ENCODE data around the gene OPRM1.

Gene OPRM1

DNA sequence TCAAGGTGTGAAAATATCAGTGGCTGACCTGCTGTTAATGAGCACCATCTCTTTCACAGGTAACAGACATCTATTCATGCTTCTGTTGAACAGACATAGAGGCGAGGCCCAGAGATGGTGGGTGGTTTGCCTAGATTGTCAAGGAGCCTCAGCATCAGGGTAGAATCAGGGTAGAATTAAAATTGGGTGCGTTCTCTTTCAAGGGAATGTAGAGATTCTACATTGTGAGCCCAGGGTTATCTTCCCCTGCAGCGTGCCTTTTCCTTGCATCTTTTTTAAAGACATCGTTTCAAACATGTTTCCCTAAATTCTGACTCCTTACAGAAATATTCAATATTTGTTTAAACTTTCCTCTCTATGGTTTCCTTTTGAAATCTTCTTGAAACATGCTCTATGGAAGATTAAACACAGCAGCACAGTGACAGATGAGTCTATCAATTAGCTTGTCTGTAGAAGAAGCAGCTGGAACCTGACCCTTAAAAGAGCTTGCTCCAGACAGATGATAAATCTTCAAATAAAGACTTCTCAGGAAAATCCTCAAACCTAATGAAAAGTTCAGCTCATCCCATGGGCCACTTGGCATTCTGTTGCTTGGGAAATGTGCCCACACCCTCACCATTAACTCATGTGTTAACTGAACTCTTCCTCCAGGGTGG, 197.7 kb downstream of the OPRM1 start:
- no peak for TF ChIP-seq FOXP2 (optimal IDR thresholded peaks at IDR 0.05; ENCODE audit: borderline replicate concordance, extremely low read depth, extremely low read length, insufficient read depth)
- TF ChIP-seq POLR2AphosphoS5 (IDR thresholded peaks at IDR 0.05; ENCODE audit: low read depth, low read length) = no peak
- no peak for TF ChIP-seq TAF1 (IDR thresholded peaks at IDR 0.05; ENCODE audit: borderline replicate concordance, insufficient read depth, low read length)
- TF ChIP-seq, protein P1, sequence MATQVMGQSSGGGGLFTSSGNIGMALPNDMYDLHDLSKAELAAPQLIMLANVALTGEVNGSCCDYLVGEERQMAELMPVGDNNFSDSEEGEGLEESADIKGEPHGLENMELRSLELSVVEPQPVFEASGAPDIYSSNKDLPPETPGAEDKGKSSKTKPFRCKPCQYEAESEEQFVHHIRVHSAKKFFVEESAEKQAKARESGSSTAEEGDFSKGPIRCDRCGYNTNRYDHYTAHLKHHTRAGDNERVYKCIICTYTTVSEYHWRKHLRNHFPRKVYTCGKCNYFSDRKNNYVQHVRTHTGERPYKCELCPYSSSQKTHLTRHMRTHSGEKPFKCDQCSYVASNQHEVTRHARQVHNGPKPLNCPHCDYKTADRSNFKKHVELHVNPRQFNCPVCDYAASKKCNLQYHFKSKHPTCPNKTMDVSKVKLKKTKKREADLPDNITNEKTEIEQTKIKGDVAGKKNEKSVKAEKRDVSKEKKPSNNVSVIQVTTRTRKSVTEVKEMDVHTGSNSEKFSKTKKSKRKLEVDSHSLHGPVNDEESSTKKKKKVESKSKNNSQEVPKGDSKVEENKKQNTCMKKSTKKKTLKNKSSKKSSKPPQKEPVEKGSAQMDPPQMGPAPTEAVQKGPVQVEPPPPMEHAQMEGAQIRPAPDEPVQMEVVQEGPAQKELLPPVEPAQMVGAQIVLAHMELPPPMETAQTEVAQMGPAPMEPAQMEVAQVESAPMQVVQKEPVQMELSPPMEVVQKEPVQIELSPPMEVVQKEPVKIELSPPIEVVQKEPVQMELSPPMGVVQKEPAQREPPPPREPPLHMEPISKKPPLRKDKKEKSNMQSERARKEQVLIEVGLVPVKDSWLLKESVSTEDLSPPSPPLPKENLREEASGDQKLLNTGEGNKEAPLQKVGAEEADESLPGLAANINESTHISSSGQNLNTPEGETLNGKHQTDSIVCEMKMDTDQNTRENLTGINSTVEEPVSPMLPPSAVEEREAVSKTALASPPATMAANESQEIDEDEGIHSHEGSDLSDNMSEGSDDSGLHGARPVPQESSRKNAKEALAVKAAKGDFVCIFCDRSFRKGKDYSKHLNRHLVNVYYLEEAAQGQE (IDR thresholded peaks at IDR 0.05; ENCODE audit: insufficient read depth in 1 of 2, low read depth in 2 of 2, low read length in 2 of 2) = no peak
- no peak for TF ChIP-seq SIN3A (IDR thresholded peaks at IDR 0.05; ENCODE audit: borderline replicate concordance, insufficient read depth, low read length)

DNA sequence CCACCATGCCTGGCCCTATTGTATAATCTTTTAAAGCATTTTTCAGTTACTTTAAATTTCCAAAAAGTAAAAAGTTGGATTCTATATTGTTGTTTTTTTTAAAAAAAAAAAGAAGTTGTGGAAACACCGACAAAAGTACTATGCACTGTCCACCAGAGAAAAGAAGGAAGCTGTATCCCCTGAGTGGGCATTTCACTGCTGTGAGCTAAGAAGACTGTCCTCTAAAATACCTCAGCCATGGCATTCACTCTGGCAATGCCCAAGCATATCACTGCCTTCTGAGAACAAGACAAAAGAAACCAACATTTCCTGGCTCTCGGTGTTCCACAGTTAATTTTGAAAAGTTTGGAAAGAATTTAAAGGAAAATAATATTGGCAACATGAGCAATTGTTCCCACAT, 199.8 kb downstream of the OPRM1 start:
- TF ChIP-seq SIN3A (IDR thresholded peaks at IDR 0.05; ENCODE audit: borderline replicate concordance, insufficient read depth, low read length) = no peak
- TF ChIP-seq, protein P1 (IDR thresholded peaks at IDR 0.05; ENCODE audit: insufficient read depth in 1 of 2, low read depth in 2 of 2, low read length in 2 of 2) = no peak
- TF ChIP-seq TAF1 (IDR thresholded peaks at IDR 0.05; ENCODE audit: borderline replicate concordance, insufficient read depth, low read length) = no peak
- no peak for TF ChIP-seq FOXP2 (optimal IDR thresholded peaks at IDR 0.05; ENCODE audit: borderline replicate concordance, extremely low read depth, extremely low read length, insufficient read depth)
- no peak for TF ChIP-seq POLR2AphosphoS5 (IDR thresholded peaks at IDR 0.05; ENCODE audit: low read depth, low read length)

DNA sequence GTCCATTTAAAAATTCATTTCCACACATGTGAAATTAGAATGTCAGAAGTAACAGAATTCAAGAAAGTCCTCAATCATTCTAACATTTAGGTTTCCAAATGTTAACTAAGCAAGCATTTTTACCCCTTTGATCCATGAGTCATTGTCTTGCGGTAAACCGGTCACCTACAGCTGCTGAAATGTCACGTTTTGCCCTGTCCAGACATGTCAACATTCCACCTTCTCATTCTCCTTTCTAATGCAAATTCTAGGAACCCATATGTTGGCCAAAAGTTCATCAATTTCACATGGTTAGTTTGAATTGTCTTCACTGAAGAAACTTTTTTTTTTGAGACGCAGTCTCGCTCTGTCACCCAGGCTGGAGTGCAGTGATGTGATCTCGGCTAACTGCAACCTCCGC, 200.4 kb downstream of the OPRM1 start:
- TF ChIP-seq FOXP2 (optimal IDR thresholded peaks at IDR 0.05; ENCODE audit: borderline replicate concordance, extremely low read depth, extremely low read length, insufficient read depth) = no peak
- no peak for TF ChIP-seq TAF1 (IDR thresholded peaks at IDR 0.05; ENCODE audit: borderline replicate concordance, insufficient read depth, low read length)
- TF ChIP-seq SIN3A (IDR thresholded peaks at IDR 0.05; ENCODE audit: borderline replicate concordance, insufficient read depth, low read length) = no peak
- TF ChIP-seq, protein P1 (IDR thresholded peaks at IDR 0.05; ENCODE audit: insufficient read depth in 1 of 2, low read depth in 2 of 2, low read length in 2 of 2) = no peak
- no peak for TF ChIP-seq POLR2AphosphoS5 (IDR thresholded peaks at IDR 0.05; ENCODE audit: low read depth, low read length)

DNA sequence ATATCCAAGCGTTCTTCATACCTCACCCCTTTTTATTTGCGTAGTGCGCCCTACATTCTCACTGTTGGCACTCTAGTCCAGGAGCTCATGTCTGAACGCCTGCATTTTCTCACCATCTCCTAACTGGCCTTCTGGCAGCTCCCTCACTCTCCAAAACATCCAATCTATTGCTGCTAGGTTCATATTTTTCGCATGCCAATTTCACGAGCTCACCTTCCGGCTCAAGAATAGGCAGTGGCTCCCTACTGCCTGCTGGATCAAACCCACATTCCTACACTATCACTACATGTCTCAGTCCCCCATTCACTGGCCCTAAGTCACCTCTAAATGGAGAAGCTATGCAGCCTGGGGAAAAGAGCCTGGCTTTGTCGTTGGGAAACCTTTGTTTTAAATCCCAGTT, 202.5 kb downstream of the OPRM1 start:
- no peak for TF ChIP-seq POLR2AphosphoS5 (IDR thresholded peaks at IDR 0.05; ENCODE audit: low read depth, low read length)
- TF ChIP-seq TAF1 (IDR thresholded peaks at IDR 0.05; ENCODE audit: borderline replicate concordance, insufficient read depth, low read length) = no peak
- TF ChIP-seq FOXP2 (optimal IDR thresholded peaks at IDR 0.05; ENCODE audit: borderline replicate concordance, extremely low read depth, extremely low read length, insufficient read depth) = no peak
- no peak for TF ChIP-seq SIN3A (IDR thresholded peaks at IDR 0.05; ENCODE audit: borderline replicate concordance, insufficient read depth, low read length)
- TF ChIP-seq, protein P1 (IDR thresholded peaks at IDR 0.05; ENCODE audit: insufficient read depth in 1 of 2, low read depth in 2 of 2, low read length in 2 of 2) = no peak
